Measurements from ENCODE around the gene ASXL3. TPM values are rescaled to one million over a fixed set of nuclear protein-coding genes. Genes with fewer than 3 reads are reported as not detected.

Gene ASXL3
- total RNA-seq, 1 donor from 2014 or later: 45.6 TPM

DNA sequence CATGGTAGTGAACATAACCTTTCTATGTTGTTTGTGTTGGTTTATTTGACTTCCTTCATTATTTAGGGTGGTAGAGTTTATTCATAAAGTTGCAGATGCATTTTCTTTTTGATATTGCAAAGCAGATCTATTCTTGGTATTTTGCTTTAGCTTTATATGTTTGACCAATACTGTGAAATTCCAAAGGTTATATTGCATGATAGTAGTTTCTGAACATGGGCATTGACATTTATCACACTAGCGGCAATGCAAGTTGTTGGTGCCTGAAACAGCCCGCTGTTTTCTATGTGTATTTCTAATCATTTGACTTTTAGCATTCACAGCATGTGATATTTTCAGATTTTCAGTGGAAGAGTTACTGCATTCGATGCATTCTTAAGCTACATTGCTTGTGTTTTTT is 87.2 kb downstream of the ASXL3 start:
- no peak overlapping the region for H3K4me3 Mint-ChIP-seq (ENCODE audit: unreplicated experiment)
- TF ChIP-seq, protein P1, sequence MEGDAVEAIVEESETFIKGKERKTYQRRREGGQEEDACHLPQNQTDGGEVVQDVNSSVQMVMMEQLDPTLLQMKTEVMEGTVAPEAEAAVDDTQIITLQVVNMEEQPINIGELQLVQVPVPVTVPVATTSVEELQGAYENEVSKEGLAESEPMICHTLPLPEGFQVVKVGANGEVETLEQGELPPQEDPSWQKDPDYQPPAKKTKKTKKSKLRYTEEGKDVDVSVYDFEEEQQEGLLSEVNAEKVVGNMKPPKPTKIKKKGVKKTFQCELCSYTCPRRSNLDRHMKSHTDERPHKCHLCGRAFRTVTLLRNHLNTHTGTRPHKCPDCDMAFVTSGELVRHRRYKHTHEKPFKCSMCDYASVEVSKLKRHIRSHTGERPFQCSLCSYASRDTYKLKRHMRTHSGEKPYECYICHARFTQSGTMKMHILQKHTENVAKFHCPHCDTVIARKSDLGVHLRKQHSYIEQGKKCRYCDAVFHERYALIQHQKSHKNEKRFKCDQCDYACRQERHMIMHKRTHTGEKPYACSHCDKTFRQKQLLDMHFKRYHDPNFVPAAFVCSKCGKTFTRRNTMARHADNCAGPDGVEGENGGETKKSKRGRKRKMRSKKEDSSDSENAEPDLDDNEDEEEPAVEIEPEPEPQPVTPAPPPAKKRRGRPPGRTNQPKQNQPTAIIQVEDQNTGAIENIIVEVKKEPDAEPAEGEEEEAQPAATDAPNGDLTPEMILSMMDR (IDR thresholded peaks at IDR 0.05; ENCODE audit: partially characterized antibody, unreplicated experiment): no peak
- no peak for DNase-seq
- H3K27me3 Mint-ChIP-seq (ENCODE audit: unreplicated experiment): no peaks in the 10 kb centered on the region
- no peaks in the 10 kb centered on the region for H3K36me3 Mint-ChIP-seq (ENCODE audit: unreplicated experiment)
- no peaks in the 10 kb centered on the region for H3K9me3 Mint-ChIP-seq (ENCODE audit: unreplicated experiment)
- peaks cover 24% of the 10 kb centered on the region for H3K4me1 Mint-ChIP-seq (ENCODE audit: low read depth, unreplicated experiment)
- no peak overlapping the region for H3K27ac Mint-ChIP-seq (ENCODE audit: unreplicated experiment)

DNA sequence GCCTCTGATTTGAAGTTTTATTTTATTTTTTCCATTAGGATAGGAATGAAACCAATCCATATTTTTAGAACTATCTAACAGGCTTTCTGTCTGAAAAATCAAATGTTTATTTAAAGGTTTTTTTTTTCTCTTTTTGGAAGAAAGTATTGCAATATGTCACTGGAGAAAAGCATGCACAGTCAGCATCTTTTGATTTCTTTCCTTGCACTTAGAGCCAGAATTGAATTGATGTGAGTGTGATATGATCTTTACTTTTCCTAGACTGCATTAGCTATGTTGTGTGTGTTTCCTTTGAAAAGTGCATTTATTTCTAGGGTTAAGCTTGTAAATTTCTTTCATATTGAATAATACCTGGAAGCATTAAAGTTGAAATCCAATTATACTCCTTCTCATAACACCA is 87.6 kb downstream of the ASXL3 start:
- TF ChIP-seq, protein P1 (IDR thresholded peaks at IDR 0.05; ENCODE audit: partially characterized antibody, unreplicated experiment): no peak
- Mint-ChIP-seq H3K36me3 (ENCODE audit: unreplicated experiment) (no peaks in the 10 kb centered on the region), H3K4me3 (ENCODE audit: unreplicated experiment) (no peak overlapping the region), H3K4me1 (ENCODE audit: low read depth, unreplicated experiment) (peaks cover 20% of the 10 kb centered on the region), H3K9me3 (ENCODE audit: unreplicated experiment) (no peaks in the 10 kb centered on the region), H3K27me3 (ENCODE audit: unreplicated experiment) (no peaks in the 10 kb centered on the region), H3K27ac (ENCODE audit: unreplicated experiment) (no peak overlapping the region)
- DNase-seq: no peak

DNA sequence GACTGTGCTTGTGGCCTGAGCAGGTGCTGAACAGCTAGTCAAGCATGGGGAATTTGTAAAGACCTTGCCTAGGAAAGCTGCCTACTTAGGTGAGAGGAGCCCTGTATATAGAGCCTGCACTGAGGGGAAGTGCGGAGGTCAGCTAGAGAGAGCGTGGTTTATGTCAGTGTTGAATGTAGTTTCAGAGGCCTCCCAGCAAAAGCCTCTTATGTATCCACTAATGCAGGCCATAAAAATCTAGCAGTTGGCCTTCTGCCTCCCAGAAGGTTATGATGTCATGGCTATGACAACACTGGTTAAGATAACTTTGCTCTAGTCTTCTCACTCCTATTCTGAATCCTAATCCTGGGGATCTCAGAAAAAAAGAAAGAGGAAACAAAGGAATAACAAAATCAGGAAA is 88.9 kb downstream of the ASXL3 start:
- TF ChIP-seq, protein P1 (IDR thresholded peaks at IDR 0.05; ENCODE audit: partially characterized antibody, unreplicated experiment): no peak
- peaks cover 27% of the 10 kb centered on the region for H3K4me1 Mint-ChIP-seq (ENCODE audit: low read depth, unreplicated experiment)
- peak overlapping the region; percentile 67 for H3K27ac Mint-ChIP-seq (ENCODE audit: unreplicated experiment)
- no peaks in the 10 kb centered on the region for H3K27me3 Mint-ChIP-seq (ENCODE audit: unreplicated experiment)
- DNase-seq: no peak
- no peak overlapping the region for H3K4me3 Mint-ChIP-seq (ENCODE audit: unreplicated experiment)
- no peaks in the 10 kb centered on the region for H3K36me3 Mint-ChIP-seq (ENCODE audit: unreplicated experiment)
- H3K9me3 Mint-ChIP-seq (ENCODE audit: unreplicated experiment): no peaks in the 10 kb centered on the region

DNA sequence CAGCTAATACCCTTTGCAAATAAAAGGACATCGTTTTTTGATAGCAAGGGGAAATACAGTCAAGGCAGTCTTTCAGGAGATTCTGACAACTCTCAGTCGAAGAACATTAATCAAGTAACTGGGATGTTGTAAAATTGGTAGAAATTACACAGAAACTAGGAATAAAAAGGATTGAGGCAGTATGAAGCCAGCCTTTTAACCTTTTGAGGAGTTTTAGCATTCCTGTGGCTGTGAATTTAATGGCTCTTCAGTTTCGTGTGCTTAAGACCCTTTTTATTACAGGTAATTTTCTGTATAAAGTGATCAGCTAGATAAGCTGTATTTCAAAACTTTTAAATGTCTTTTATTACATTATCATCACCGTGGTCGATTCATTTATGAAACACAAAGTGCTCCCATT is 91.6 kb downstream of the ASXL3 start:
- Mint-ChIP-seq H3K4me1 (ENCODE audit: low read depth, unreplicated experiment) (peaks cover 32% of the 10 kb centered on the region), H3K4me3 (ENCODE audit: unreplicated experiment) (no peak overlapping the region), H3K36me3 (ENCODE audit: unreplicated experiment) (no peaks in the 10 kb centered on the region), H3K27me3 (ENCODE audit: unreplicated experiment) (no peaks in the 10 kb centered on the region), H3K9me3 (ENCODE audit: unreplicated experiment) (no peaks in the 10 kb centered on the region), H3K27ac (ENCODE audit: unreplicated experiment) (no peak overlapping the region)
- DNase-seq: no peak
- TF ChIP-seq, protein P1 (IDR thresholded peaks at IDR 0.05; ENCODE audit: partially characterized antibody, unreplicated experiment): no peak

DNA sequence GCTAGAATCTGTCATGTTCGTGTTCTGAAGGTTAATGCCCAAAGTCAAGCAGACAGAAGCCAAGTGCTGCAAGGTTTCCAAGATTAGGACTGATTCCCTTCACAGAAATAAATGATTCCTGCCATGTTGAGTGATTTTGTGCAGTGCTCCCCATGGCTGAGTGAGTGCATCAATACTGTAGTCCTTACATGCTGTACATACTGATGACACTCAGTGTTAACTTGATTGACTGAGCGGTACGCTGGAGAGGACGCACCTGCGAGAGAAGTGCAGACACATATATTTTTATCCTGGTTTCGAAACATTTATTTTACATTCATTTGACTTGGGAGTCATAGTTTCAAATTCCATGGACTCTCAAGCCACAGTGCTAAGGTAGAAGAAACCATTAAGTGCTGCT is 92.0 kb downstream of the ASXL3 start:
- Mint-ChIP-seq H3K9me3 (ENCODE audit: unreplicated experiment) (no peaks in the 10 kb centered on the region), H3K27ac (ENCODE audit: unreplicated experiment) (no peak overlapping the region), H3K27me3 (ENCODE audit: unreplicated experiment) (no peaks in the 10 kb centered on the region), H3K36me3 (ENCODE audit: unreplicated experiment) (no peaks in the 10 kb centered on the region), H3K4me1 (ENCODE audit: low read depth, unreplicated experiment) (peaks cover 30% of the 10 kb centered on the region), H3K4me3 (ENCODE audit: unreplicated experiment) (no peak overlapping the region)
- no peak for DNase-seq
- TF ChIP-seq, protein P1 (IDR thresholded peaks at IDR 0.05; ENCODE audit: partially characterized antibody, unreplicated experiment): no peak

All from glutamatergic neuron (in vitro differentiated cells).